B cell (primary cell): ENCODE measurements around the gene VPS26C. TPM values are rescaled to one million over a fixed set of nuclear protein-coding genes. Genes with fewer than 3 reads are reported as not detected.

Source experiments
- ATAC-seq: fragments of 200-7000 bp; cut with Tn5 transposase; one replicate; pipeline ENCODE4 v1.10.0; 2021; ENCODE audit warnings: low read depth, mild to moderate bottlenecking, moderate number of reproducible peaks, moderate library complexity
- CTCF ChIA-PET: fragments of 350-600 bp; sonication (Branson Sonifier 250); formaldehyde crosslinking; loops from one replicate; lab custom pipeline; 2021; ENCODE audit warnings: antibody characterized with exemption, inconsistent platforms; lab: Charles Lee
- POLR2A ChIA-PET: fragments of 350-600 bp; sonication (Branson Sonifier 250); formaldehyde crosslinking; loops from one replicate; lab custom pipeline; 2021; ENCODE audit warnings: antibody characterized with exemption; lab: Charles Lee
- DNase-seq: peaks from one replicate; pipeline ENCODE4 v3.0.0; 2013
- H2AFZ ChIP-seq: 2 replicates; pipeline ENCODE4 v1.6.1; 2012; ENCODE audit warnings: mild to moderate bottlenecking, low read depth, low read length; ENCODE audit not compliant: insufficient read depth, poor library complexity, severe bottlenecking
- H3K27ac ChIP-seq, 2 donors: 1 replicate in 1 of 2; 2 replicates in 1 of 2; pipeline ENCODE4 v1.5.1; 2012 to 2013; ENCODE audit warnings: low read length in 2 of 2, mild to moderate bottlenecking in 2 of 2, moderate library complexity in 1 of 2
- H3K27me3 ChIP-seq, 4 experiments: fragments of 200-600 bp in 1 of 4; sonication (generic) in 1 of 4; replicated peaks in 1 of 4; 1 replicate in 2 of 4; 2 replicates in 2 of 4; pipeline versions ENCODE4 v1.6.1 to v1.7.0; 2013 to 2016; ENCODE audit warnings: low read length in 3 of 4, mild to moderate bottlenecking in 2 of 4, mixed read lengths in 1 of 4, moderate library complexity in 1 of 4; ENCODE audit not compliant: insufficient read depth in 4 of 4, control insufficient read depth in 3 of 4; ENCODE audit errors: control extremely low read depth in 1 of 4
- H3K36me3 ChIP-seq, 2 experiments: replicated peaks in 1 of 2; 1 replicate in 1 of 2; 2 replicates in 1 of 2; pipeline versions ENCODE4 v1.6.1 to v1.7.1; 2013; ENCODE audit warnings: low read length in 1 of 2; ENCODE audit not compliant: insufficient read depth in 2 of 2, control insufficient read depth in 1 of 2; ENCODE audit errors: control extremely low read depth in 1 of 2, extremely low read depth in 1 of 2
- H3K4me1 ChIP-seq, 2 donors: fragments of 200-600 bp in 1 of 2; sonication (generic) in 1 of 2; 1 replicate in 1 of 2; 2 replicates in 1 of 2; pipeline versions ENCODE4 v1.5.1 to v1.6.1; 2013 to 2017; ENCODE audit warnings: low read length in 2 of 2; ENCODE audit not compliant: control insufficient read depth in 2 of 2, insufficient read depth in 2 of 2
- H3K4me2 ChIP-seq: replicated peaks from 2 replicates; pipeline ENCODE3; 2012; ENCODE audit warnings: mild to moderate bottlenecking, low read depth, low read length; ENCODE audit not compliant: poor library complexity, severe bottlenecking
- H3K4me3 ChIP-seq, 5 experiments: fragments of 200-600 bp in 1 of 5; sonication (generic) in 1 of 5; 1 replicate in 3 of 5; 2 replicates in 2 of 5; pipeline versions ENCODE4 v1.5.1 to v1.7.0; 2011 to 2016; ENCODE audit warnings: low read length in 4 of 5, mild to moderate bottlenecking in 4 of 5, low read depth in 2 of 5, control low read depth in 1 of 5, moderate library complexity in 1 of 5; ENCODE audit not compliant: insufficient read depth in 1 of 5; ENCODE audit errors: control extremely low read depth in 1 of 5, extremely low read depth in 1 of 5
- H3K79me2 ChIP-seq: fragments of 200-600 bp; sonication (generic); one replicate; pipeline ENCODE4 v1.6.0; 2016; ENCODE audit warnings: low read length; ENCODE audit not compliant: control insufficient read depth, insufficient read depth
- H3K9ac ChIP-seq: fragments of 200-600 bp; sonication (generic); 2 replicates; pipeline ENCODE4 v1.6.1; 2017; ENCODE audit warnings: mild to moderate bottlenecking, low read length, moderate library complexity
- H3K9me3 ChIP-seq, 3 donors: one replicate each; pipeline versions ENCODE4 v1.6.1 to v1.7.1; 2013; ENCODE audit warnings: low read length in 2 of 3; ENCODE audit not compliant: control insufficient read depth in 2 of 3, insufficient read depth in 1 of 3; ENCODE audit errors: control extremely low read depth in 1 of 3
- H4K20me1 ChIP-seq: 2 replicates; pipeline ENCODE4 v1.6.0; 2012; ENCODE audit warnings: mild to moderate bottlenecking, low read length; ENCODE audit not compliant: insufficient read depth, control insufficient read depth, poor library complexity, severe bottlenecking
- H3K27ac Mint-ChIP-seq: one replicate; pipeline ENCODE4 v1.8.0; 2021; ENCODE audit warnings: mixed read lengths
- H3K27me3 Mint-ChIP-seq: one replicate; pipeline ENCODE4 v1.8.0; 2021; ENCODE audit warnings: mixed read lengths
- H3K4me1 Mint-ChIP-seq: one replicate; pipeline ENCODE4 v1.8.0; 2021; ENCODE audit warnings: mixed read lengths
- H3K4me3 Mint-ChIP-seq: one replicate; pipeline ENCODE4 v1.8.0; 2021; ENCODE audit warnings: mixed read lengths
- H3K9me3 Mint-ChIP-seq: one replicate; pipeline ENCODE4 v1.8.0; 2022; ENCODE audit warnings: mixed read lengths; ENCODE audit not compliant: insufficient read depth
- CTCF ChIP-seq: fragments of 200-600 bp; IDR thresholded peaks from one replicate; pipeline ENCODE4 v1.8.0; 2022; ENCODE audit warnings: antibody characterized with exemption, mild to moderate bottlenecking
- EZH2 ChIP-seq: IDR thresholded peaks from 2 replicates; pipeline ENCODE4 v1.6.1; 2012; ENCODE audit warnings: borderline replicate concordance, low read depth, mild to moderate bottlenecking, moderate library complexity, low read length; ENCODE audit not compliant: insufficient read depth, poor library complexity, severe bottlenecking
- WGBS: methylation state at CpG from one replicate; pipeline ENCODE4 v1.1.5; 2013; ENCODE audit warnings: missing lambda C conversion rate; ENCODE audit not compliant: insufficient coverage; 5-methylcytosine and 5-hydroxymethylcytosine counted together
- intact Hi-C: fragments of 100-400 bp; cut with micrococcal nuclease; formaldehyde crosslinking; loops from one replicate; pipeline ENCODE4 v1.10.0; 2022
- polyA plus RNA-seq: library from polyadenylated mRNA; depleted of rRNA; stranded (reverse); fragments of >200 nt; gene quantifications from 2 replicates; pipeline ENCODE4 v1.2.3, GENCODE V29; 2012
- total RNA-seq, 2 donors: library from RNA; stranded (reverse); fragments of 120-200 nt in 1 of 2; gene quantifications; 1 replicate in 1 of 2; 2 replicates in 1 of 2; pipeline versions ENCODE4 v1.2.3 to v1.2.4, GENCODE V29; 2013 to 2022

Gene VPS26C
- total and polyA plus RNA-seq, 2 donors (not counting 1 experiment from before 2014, with no cell fraction given): 34.3 to 58.6 TPM

DNA sequence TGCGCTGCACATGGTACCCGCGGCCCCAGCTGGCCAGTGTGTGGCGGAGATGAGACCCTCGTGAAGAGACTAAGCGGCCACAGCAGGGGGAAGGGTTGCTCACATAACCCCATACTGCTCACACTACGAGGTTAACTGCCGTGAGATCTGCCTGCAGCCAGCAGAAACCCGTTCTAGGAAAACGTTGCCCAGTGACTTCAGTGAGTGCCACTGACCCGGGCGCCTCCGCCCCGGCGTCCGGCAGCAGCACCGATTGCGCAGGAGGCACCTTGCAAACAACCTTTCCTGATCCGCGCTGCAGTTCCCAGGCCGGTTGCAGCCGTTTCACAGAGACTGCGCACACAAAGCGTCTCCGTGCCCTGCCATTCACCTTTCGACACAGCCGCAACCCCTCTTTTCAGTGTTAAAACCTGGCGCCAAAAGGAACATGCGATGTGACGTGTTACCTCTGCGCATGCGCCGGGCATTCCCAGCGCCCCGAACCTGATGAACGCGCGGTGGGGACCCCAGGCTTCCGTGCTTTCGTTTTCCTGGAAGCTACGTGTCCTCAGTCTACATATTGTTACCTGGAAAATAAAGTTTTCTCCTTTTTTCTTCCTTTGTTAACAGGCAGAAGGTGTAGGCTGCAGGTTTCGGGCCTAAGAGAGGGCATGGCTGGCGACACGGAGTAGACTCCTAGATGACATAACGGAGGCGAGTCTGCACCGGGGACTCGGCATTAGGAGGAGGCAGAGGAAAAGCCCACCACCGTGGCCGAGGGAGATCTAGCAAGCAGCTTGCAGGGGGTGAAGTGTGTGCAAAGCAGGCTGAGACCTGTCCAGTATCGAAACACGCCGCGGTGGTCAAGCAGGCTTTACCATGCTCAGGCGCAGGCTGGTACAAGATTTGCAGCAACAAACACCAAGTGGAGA, 8.9 kb downstream of the VPS26C start:
- Histone ChIP-seq H3K4me3 (peak overlapping the region; percentile 59 to 85 (median 72)), H2AFZ (peak overlapping the region; percentile 81), H3K9me3 (no peaks in the 10 kb centered on the region), H3K36me3 (peaks cover 0 to 1% of the 10 kb centered on the region in 2 experiments), H3K79me2 (peaks cover 91% of the 10 kb centered on the region), H3K9ac (peak overlapping the region; percentile 69), H3K4me1 (peaks cover 12 to 22% of the 10 kb centered on the region in 2 donors), H3K27ac (peak overlapping the region; percentile 9 to 78), H3K4me2 (peak overlapping the region; percentile 92), H4K20me1 (peaks cover 22% of the 10 kb centered on the region), H3K27me3 (no peaks in the 10 kb centered on the region)
- Mint-ChIP-seq H3K4me3 (peak overlapping the region; percentile 86), H3K9me3 (no peaks in the 10 kb centered on the region), H3K27ac (peak overlapping the region; percentile 57), H3K4me1 (peaks cover 31% of the 10 kb centered on the region), H3K27me3 (no peaks in the 10 kb centered on the region)
- intact Hi-C loops: loop anchor here (1.0 to 2.0 kb wide), 3 partner anchors 9 to 307 kb away; partner anchors contain the start of gene VPS26C
- POLR2A ChIA-PET: interaction anchor here (1.2 kb wide), 1 partner anchor 9 kb away, joined by 5 read pairs; the partner anchor contains the start of gene VPS26C
- ATAC-seq: peak; percentile 56
- DNase-seq: peak; percentile 86
- CTCF ChIA-PET: interaction anchor here (0.9 to 1.0 kb wide), 2 partner anchors 10 to 38 kb away, joined by 3 read pairs; partner anchors contain the start of gene VPS26C
- no peak for TF ChIP-seq EZH2
- TF ChIP-seq CTCF: no peak
- 9% methylated on average over 47 of the region's 55 CpGs for WGBS
